ENCODE measurements around the gene KCTD12. TPM values are rescaled to one million over a fixed set of nuclear protein-coding genes. Genes with fewer than 3 reads are reported as not detected.
A peak's percentile ranks its signal among the peaks of the same experiment; 100 is the strongest.

Gene KCTD12
- polyA plus RNA-seq, 1 donor (not counting 4 experiments of a cell fraction or from before 2014, with no cell fraction given): 18.9 TPM

GRCh38 chr13:76886005-76886291, 257 bp downstream of the KCTD12 start:
- Histone ChIP-seq H3K9me3 (ENCODE audit: control insufficient read depth, low read depth, low read length) (no peaks in the 10 kb centered on the region), H3K79me2 (ENCODE audit: control insufficient read depth, insufficient read depth, low read length) (peaks cover 19% of the 10 kb centered on the region), H3K9ac (ENCODE audit: control insufficient read depth, extremely low read depth, insufficient read depth, low read length) (peak overlapping the region; percentile 69), H3K27me3 (ENCODE audit: control insufficient read depth, extremely low read depth, insufficient read depth, low read length) (no peaks in the 10 kb centered on the region), H3K36me3 (ENCODE audit: control insufficient read depth in 2 of 2, extremely low read depth in 1 of 2, insufficient read depth in 2 of 2, low read length in 2 of 2) (no peaks in the 10 kb centered on the region), H2AFZ (ENCODE audit: control insufficient read depth, low read length) (peak overlapping the region; percentile 84), H3K9me1 (ENCODE audit: control insufficient read depth, extremely low read depth, insufficient read depth, low read length) (no peaks in the 10 kb centered on the region), H4K20me1 (ENCODE audit: control insufficient read depth, extremely low read depth, insufficient read depth, low read length) (no peaks in the 10 kb centered on the region), H3K27ac (ENCODE audit: control insufficient read depth, insufficient read depth, low read length) (no peak overlapping the region), H3K4me1 (ENCODE audit: control insufficient read depth, extremely low read depth, insufficient read depth, low read length) (peaks cover 64% of the 10 kb centered on the region), H3K4me3 (ENCODE audit: control insufficient read depth in 2 of 3, extremely low read depth in 1 of 3, insufficient read depth in 2 of 3, low read depth in 1 of 3, low read length in 3 of 3) (peak overlapping the region; percentile 69 to 73 (median 70)), H3K4me2 (ENCODE audit: control insufficient read depth, extremely low read depth, insufficient read depth, low read depth, low read length) (peak overlapping the region; percentile 87)
- dilution Hi-C loops (cut with MboI; ENCODE audit: extremely low pct_ligation_motif_present, low sequenced_read_pairs): no loop called here
- no peak for TF ChIP-seq CTCF (optimal IDR thresholded peaks at IDR 0.05 in 1 of 3, IDR thresholded peaks at IDR 0.05 in 1 of 3, conservative IDR thresholded peaks at IDR 0.05 in 1 of 3; ENCODE audit: extremely low read depth in 1 of 3, insufficient read depth in 2 of 3, low read length in 3 of 3)
- TF ChIP-seq EZH2 (IDR thresholded peaks at IDR 0.05; ENCODE audit: low read length): no peak
- FAIRE-seq (no peak), DNase-seq (ENCODE audit: low read depth, low spot score) (no peak)

- H4K20me1 ChIP-seq (ENCODE audit: control insufficient read depth, extremely low read depth, insufficient read depth, low read length): no peaks in the 10 kb centered on the region
- H3K27me3 ChIP-seq (ENCODE audit: control insufficient read depth, extremely low read depth, insufficient read depth, low read length): no peaks in the 10 kb centered on the region
- H3K4me1 ChIP-seq (ENCODE audit: control insufficient read depth, extremely low read depth, insufficient read depth, low read length): peaks cover 59% of the 10 kb centered on the region
- DNase-seq (ENCODE audit: low read depth, low spot score) (no peak), FAIRE-seq (no peak)
- H3K36me3 ChIP-seq (ENCODE audit: control insufficient read depth in 2 of 2, extremely low read depth in 1 of 2, insufficient read depth in 2 of 2, low read length in 2 of 2): no peaks in the 10 kb centered on the region
- H3K9ac ChIP-seq (ENCODE audit: control insufficient read depth, extremely low read depth, insufficient read depth, low read length): peak overlapping the region; percentile 69
- H3K27ac ChIP-seq (ENCODE audit: control insufficient read depth, insufficient read depth, low read length): peak overlapping the region; percentile 13
- H2AFZ ChIP-seq (ENCODE audit: control insufficient read depth, low read length): peak overlapping the region; percentile 84
- H3K4me2 ChIP-seq (ENCODE audit: control insufficient read depth, extremely low read depth, insufficient read depth, low read depth, low read length): peak overlapping the region; percentile 87
- peaks cover 19% of the 10 kb centered on the region for H3K79me2 ChIP-seq (ENCODE audit: control insufficient read depth, insufficient read depth, low read length)
- dilution Hi-C loops (cut with MboI; ENCODE audit: extremely low pct_ligation_motif_present, low sequenced_read_pairs): no loop called here
- peak overlapping the region; percentile 69 to 73 (median 70) for H3K4me3 ChIP-seq (ENCODE audit: control insufficient read depth in 2 of 3, extremely low read depth in 1 of 3, insufficient read depth in 2 of 3, low read depth in 1 of 3, low read length in 3 of 3)
- TF ChIP-seq CTCF (optimal IDR thresholded peaks at IDR 0.05 in 1 of 3, IDR thresholded peaks at IDR 0.05 in 1 of 3, conservative IDR thresholded peaks at IDR 0.05 in 1 of 3; ENCODE audit: extremely low read depth in 1 of 3, insufficient read depth in 2 of 3, low read length in 3 of 3) (peak; percentile 30 to 77 (median 62)), EZH2 (IDR thresholded peaks at IDR 0.05; ENCODE audit: low read length) (no peak)
- no peaks in the 10 kb centered on the region for H3K9me3 ChIP-seq (ENCODE audit: control insufficient read depth, low read depth, low read length)
- H3K9me1 ChIP-seq (ENCODE audit: control insufficient read depth, extremely low read depth, insufficient read depth, low read length): no peaks in the 10 kb centered on the region
Observed at GRCh38 chr13:76885203-76886004, 801 bp downstream of the KCTD12 start.
